ENCODE data around the gene SMIM22.

The SMIM22 gene

GRCh38 chr16:4792951-4793513, 2.1 kb upstream of the SMIM22 start:
- no peak overlapping the region for H3K9ac ChIP-seq
- TF ChIP-seq CTCF (IDR thresholded peaks at IDR 0.05) = no peak
- no peaks in the 10 kb centered on the region for H3K9me3 ChIP-seq (ENCODE audit: control insufficient read depth, low read length)
- H2AFZ ChIP-seq = no peak overlapping the region
- H3K27ac ChIP-seq = no peak overlapping the region
- no peaks in the 10 kb centered on the region for H3K27me3 ChIP-seq (ENCODE audit: control insufficient read depth, insufficient read depth, low read length)
- H3K36me3 ChIP-seq (ENCODE audit: control insufficient read depth, insufficient read depth, low read length) = no peaks in the 10 kb centered on the region
- no peaks in the 10 kb centered on the region for H3K79me2 ChIP-seq
- H3K4me1 ChIP-seq = no peaks in the 10 kb centered on the region
- H3K4me3 ChIP-seq (ENCODE audit: low read depth, low read length) = no peak overlapping the region
- no peak overlapping the region for H3K4me2 ChIP-seq (ENCODE audit: low read length)

- no peak overlapping the region for H3K27ac ChIP-seq
- H3K9ac ChIP-seq = no peak overlapping the region
- H3K4me3 ChIP-seq (ENCODE audit: low read depth, low read length) = no peak overlapping the region
- H3K36me3 ChIP-seq (ENCODE audit: control insufficient read depth, insufficient read depth, low read length) = no peaks in the 10 kb centered on the region
- TF ChIP-seq CTCF (IDR thresholded peaks at IDR 0.05) = no peak
- no peaks in the 10 kb centered on the region for H3K79me2 ChIP-seq
- no peak overlapping the region for H3K4me2 ChIP-seq (ENCODE audit: low read length)
- H3K27me3 ChIP-seq (ENCODE audit: control insufficient read depth, insufficient read depth, low read length) = no peaks in the 10 kb centered on the region
- no peaks in the 10 kb centered on the region for H3K9me3 ChIP-seq (ENCODE audit: control insufficient read depth, low read length)
- H2AFZ ChIP-seq = no peak overlapping the region
- H3K4me1 ChIP-seq = no peaks in the 10 kb centered on the region
Observed at GRCh38 chr16:4795828-4796572, 831 bp downstream of the SMIM22 start.

GRCh38 chr16:4796982-4797804, 2.0 kb downstream of the SMIM22 start:
- no peak overlapping the region for H3K4me2 ChIP-seq (ENCODE audit: low read length)
- no peaks in the 10 kb centered on the region for H3K79me2 ChIP-seq
- H3K27ac ChIP-seq = no peak overlapping the region
- no peak for TF ChIP-seq CTCF (IDR thresholded peaks at IDR 0.05)
- H3K4me3 ChIP-seq (ENCODE audit: low read depth, low read length) = no peak overlapping the region
- H2AFZ ChIP-seq = no peak overlapping the region
- no peak overlapping the region for H3K9ac ChIP-seq
- H3K27me3 ChIP-seq (ENCODE audit: control insufficient read depth, insufficient read depth, low read length) = no peaks in the 10 kb centered on the region
- no peaks in the 10 kb centered on the region for H3K9me3 ChIP-seq (ENCODE audit: control insufficient read depth, low read length)
- no peaks in the 10 kb centered on the region for H3K36me3 ChIP-seq (ENCODE audit: control insufficient read depth, insufficient read depth, low read length)
- H3K4me1 ChIP-seq = peaks cover 6% of the 10 kb centered on the region

- H3K36me3 ChIP-seq (ENCODE audit: control insufficient read depth, insufficient read depth, low read length) = no peaks in the 10 kb centered on the region
- H3K9ac ChIP-seq = no peak overlapping the region
Observed at GRCh38 chr16:4797805-4798252, 2.7 kb downstream of the SMIM22 start.

More at GRCh38 chr16:4797805-4798252, 2.7 kb downstream of the SMIM22 start:
- H3K79me2 ChIP-seq = no peaks in the 10 kb centered on the region
- peaks cover 6% of the 10 kb centered on the region for H3K4me1 ChIP-seq
- no peak overlapping the region for H2AFZ ChIP-seq
- H3K4me3 ChIP-seq (ENCODE audit: low read depth, low read length) = no peak overlapping the region
- no peak overlapping the region for H3K27ac ChIP-seq
- TF ChIP-seq CTCF (IDR thresholded peaks at IDR 0.05) = no peak
- H3K4me2 ChIP-seq (ENCODE audit: low read length) = no peak overlapping the region
- H3K9me3 ChIP-seq (ENCODE audit: control insufficient read depth, low read length) = no peaks in the 10 kb centered on the region
- no peaks in the 10 kb centered on the region for H3K27me3 ChIP-seq (ENCODE audit: control insufficient read depth, insufficient read depth, low read length)
